Measurements from ENCODE around the gene SEBOX. TPM values are rescaled to one million over a fixed set of nuclear protein-coding genes. Genes with fewer than 3 reads are reported as not detected.

The SEBOX gene
- total and polyA plus RNA-seq, 11 donors: not detected

DNA sequence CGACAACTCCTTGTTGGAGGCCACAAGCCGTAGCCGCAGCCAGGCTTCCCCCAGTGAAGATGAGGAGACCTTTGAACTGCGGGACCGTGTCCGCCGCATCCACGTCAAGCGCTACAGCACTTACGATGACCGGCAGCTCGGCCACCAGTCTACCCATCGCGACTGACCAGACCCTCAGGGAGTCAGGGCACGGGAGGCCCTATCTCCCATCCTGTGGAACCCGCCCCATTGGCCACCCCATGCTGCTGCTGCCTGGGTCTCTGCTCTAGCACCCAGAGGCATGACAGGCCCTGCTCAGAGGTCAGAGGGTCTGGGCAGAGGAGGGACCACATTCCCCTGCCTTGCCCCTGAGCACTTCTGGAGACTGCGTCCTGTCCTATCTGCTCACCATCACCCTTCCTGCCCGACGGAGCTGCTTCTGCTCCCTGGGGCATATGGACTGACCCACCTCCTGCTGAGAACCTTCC, 20.5 kb downstream of the SEBOX start:
- H3K27me3 ChIP-seq: no peaks in the 10 kb centered on the region
- peaks cover 0 to 62% (median 35%) of the 10 kb centered on the region in 12 donors for H3K4me1 ChIP-seq
- ATAC-seq (peak in 1 of 4 donors; percentile 2), DNase-seq (no peak)
- peaks cover 4 to 100% (median 96%) of the 10 kb centered on the region in 9 donors for H3K36me3 ChIP-seq
- 79 to 90% (median 84%) methylated on average over 12 to 19 of the region's 19 CpGs for WGBS, 4 donors
- no peak for TF ChIP-seq CTCF (IDR thresholded peaks at IDR 0.05)
- TF ChIP-seq POLR2A (IDR thresholded peaks at IDR 0.05): no peak
- no peak overlapping the region for H3K4me3 ChIP-seq
- H3K27ac ChIP-seq: peak overlapping the region in 3 of 12 donors; percentile 4 to 64 (median 29)
- H3K9me3 ChIP-seq: no peaks in the 10 kb centered on the region
- intact Hi-C loops (cut with DNase I): no loop called here

GRCh38 chr17:28344011-28344410, 21.0 kb downstream of the SEBOX start:
- 77 to 82% (median 80%) methylated on average over 9 of the region's 9 CpGs for WGBS, 4 donors
- intact Hi-C loops (cut with DNase I): no loop called here
- H3K27me3 ChIP-seq: no peaks in the 10 kb centered on the region
- DNase-seq (no peak), ATAC-seq (peak in 1 of 4 donors; percentile 4)
- TF ChIP-seq CTCF (IDR thresholded peaks at IDR 0.05): no peak
- TF ChIP-seq POLR2A (IDR thresholded peaks at IDR 0.05): no peak
- H3K4me3 ChIP-seq: no peak overlapping the region
- peaks cover 0 to 66% (median 39%) of the 10 kb centered on the region in 12 donors for H3K4me1 ChIP-seq
- H3K36me3 ChIP-seq: peaks cover 4 to 99% (median 93%) of the 10 kb centered on the region in 9 donors
- no peaks in the 10 kb centered on the region for H3K9me3 ChIP-seq
- H3K27ac ChIP-seq: no peak overlapping the region

- ATAC-seq: no peak
- peaks cover 4 to 94% (median 88%) of the 10 kb centered on the region in 9 donors for H3K36me3 ChIP-seq
- DNase-seq: no peak
- WGBS, 4 donors: 61 to 67% (median 65%) methylated on average over 8 to 10 of the region's 10 CpGs
- H3K27ac ChIP-seq: no peak overlapping the region
- no peak overlapping the region for H3K4me3 ChIP-seq
- H3K4me1 ChIP-seq: peaks cover 0 to 71% (median 43%) of the 10 kb centered on the region in 12 donors
- no peaks in the 10 kb centered on the region for H3K9me3 ChIP-seq
- intact Hi-C loops (cut with DNase I): no loop called here
- no peak for TF ChIP-seq CTCF (IDR thresholded peaks at IDR 0.05)
- H3K27me3 ChIP-seq: no peaks in the 10 kb centered on the region
These were observed 21.5 kb downstream of the SEBOX start for GRCh38 chr17:28343491-28343932.

DNA sequence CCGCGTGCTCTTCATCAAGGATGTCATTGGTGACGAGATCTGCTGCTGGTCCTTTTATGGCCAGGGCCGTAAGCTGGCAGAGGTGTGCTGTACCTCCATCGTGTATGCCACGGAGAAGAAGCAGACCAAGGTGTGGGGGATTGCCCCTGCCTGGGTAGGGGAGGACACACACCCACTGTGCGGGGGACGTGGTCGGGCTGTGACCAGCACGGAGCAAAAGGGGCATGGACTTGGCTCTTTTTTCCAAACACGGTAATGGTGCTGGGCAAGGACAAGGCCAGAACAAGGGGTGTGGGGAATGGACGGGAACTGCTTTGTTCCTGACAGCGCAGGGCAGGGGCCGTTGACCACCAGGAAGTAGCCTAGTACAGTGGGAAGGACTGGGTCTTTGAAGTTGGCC, 22.7 kb downstream of the SEBOX start:
- TF ChIP-seq POLR2A (IDR thresholded peaks at IDR 0.05): no peak
- TF ChIP-seq CTCF (IDR thresholded peaks at IDR 0.05): no peak
- Histone ChIP-seq H3K9me3 (no peaks in the 10 kb centered on the region), H3K27ac (no peak overlapping the region), H3K4me1 (peaks cover 0 to 70% (median 49%) of the 10 kb centered on the region in 12 donors), H3K4me3 (no peak overlapping the region), H3K27me3 (no peaks in the 10 kb centered on the region), H3K36me3 (peaks cover 4 to 82% (median 76%) of the 10 kb centered on the region in 9 donors)
- ATAC-seq (no peak), DNase-seq (no peak)
- intact Hi-C loops (cut with DNase I): no loop called here
- 91 to 92% (median 92%) methylated on average over 13 to 14 of the region's 14 CpGs for WGBS, 4 donors

Data from heart left ventricle (tissue), 16 donors.